Esophagus squamous epithelium (tissue), 4 donors: ENCODE results near the gene CHMP3.

Experiments
- POLR2A ChIP-seq, 4 donors: fragments of 450-650 bp; IDR thresholded peaks; one replicate each; pipeline ENCODE4 v1.6.1; 2017; ENCODE audit warnings: antibody characterized with exemption in 4 of 4, mild to moderate bottlenecking in 4 of 4, moderate library complexity in 3 of 4
- TF ChIP-seq, protein P1 (sequence below), 6 experiments: fragments of 450-650 bp in 4 of 6; fragments of 200-600 bp in 2 of 6; sonication (generic) in 2 of 6; IDR thresholded peaks; one replicate each; pipeline ENCODE4 v1.5.1; 2016 to 2019; ENCODE audit warnings: antibody characterized with exemption in 6 of 6, mild to moderate bottlenecking in 4 of 6, moderate library complexity in 4 of 6

DNA sequence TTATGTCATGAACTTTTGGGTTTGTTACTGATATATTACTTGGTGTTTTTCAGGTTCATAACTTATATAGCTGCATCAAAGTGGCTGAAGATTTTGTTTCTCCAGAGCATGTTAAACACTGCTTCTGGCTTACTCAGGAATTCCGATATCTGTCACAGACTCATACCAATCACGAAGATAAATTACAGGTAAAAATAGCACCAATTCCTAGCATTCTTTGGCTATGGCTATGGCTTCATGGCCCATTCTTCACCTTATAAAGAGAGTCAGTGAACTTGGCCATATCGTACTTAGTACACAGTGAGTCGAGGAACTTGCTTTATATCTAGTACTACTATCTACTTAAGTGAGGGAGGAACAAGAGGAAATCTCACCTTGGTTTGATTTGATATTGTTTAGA, 72.2 kb downstream of the CHMP3 start:
- TF ChIP-seq, protein P1, sequence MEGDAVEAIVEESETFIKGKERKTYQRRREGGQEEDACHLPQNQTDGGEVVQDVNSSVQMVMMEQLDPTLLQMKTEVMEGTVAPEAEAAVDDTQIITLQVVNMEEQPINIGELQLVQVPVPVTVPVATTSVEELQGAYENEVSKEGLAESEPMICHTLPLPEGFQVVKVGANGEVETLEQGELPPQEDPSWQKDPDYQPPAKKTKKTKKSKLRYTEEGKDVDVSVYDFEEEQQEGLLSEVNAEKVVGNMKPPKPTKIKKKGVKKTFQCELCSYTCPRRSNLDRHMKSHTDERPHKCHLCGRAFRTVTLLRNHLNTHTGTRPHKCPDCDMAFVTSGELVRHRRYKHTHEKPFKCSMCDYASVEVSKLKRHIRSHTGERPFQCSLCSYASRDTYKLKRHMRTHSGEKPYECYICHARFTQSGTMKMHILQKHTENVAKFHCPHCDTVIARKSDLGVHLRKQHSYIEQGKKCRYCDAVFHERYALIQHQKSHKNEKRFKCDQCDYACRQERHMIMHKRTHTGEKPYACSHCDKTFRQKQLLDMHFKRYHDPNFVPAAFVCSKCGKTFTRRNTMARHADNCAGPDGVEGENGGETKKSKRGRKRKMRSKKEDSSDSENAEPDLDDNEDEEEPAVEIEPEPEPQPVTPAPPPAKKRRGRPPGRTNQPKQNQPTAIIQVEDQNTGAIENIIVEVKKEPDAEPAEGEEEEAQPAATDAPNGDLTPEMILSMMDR (IDR thresholded peaks at IDR 0.05): no peak
- no peak for TF ChIP-seq POLR2A (IDR thresholded peaks at IDR 0.05)
